Measurements from ENCODE around the gene COG2.
"Not testable (repeated sequence)": the region's sequence is repeated elsewhere in the genome, so short reads cannot be mapped to it uniquely, and the experiment has no call there.

COG2 gene

DNA sequence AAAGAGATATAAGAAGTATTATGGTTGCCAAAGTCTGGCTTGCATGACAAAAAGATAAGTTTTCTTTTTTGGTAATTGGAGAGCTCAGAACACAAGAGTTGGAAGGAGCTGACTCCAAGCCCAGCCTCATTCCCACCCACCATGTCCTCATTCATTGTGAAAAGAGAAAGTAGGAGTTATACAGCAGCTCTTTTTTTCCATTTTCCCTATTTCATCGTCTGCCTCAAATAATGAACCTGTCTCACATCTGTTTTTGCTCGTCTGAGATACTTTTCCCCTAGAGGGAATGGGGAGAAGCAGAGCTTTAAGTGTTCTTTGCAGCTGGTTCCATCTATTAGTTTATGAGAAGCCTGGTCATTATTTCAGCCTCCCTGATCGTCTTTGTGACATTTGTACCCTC, 36.9 kb downstream of the COG2 start:
- DNase-seq (ENCODE audit: low read depth in 2 of 2): no peak

- no peak for DNase-seq (ENCODE audit: low read depth in 2 of 2)
Measured at GRCh38 chr1:230679825-230680224, 37.5 kb downstream of the COG2 start.

DNA sequence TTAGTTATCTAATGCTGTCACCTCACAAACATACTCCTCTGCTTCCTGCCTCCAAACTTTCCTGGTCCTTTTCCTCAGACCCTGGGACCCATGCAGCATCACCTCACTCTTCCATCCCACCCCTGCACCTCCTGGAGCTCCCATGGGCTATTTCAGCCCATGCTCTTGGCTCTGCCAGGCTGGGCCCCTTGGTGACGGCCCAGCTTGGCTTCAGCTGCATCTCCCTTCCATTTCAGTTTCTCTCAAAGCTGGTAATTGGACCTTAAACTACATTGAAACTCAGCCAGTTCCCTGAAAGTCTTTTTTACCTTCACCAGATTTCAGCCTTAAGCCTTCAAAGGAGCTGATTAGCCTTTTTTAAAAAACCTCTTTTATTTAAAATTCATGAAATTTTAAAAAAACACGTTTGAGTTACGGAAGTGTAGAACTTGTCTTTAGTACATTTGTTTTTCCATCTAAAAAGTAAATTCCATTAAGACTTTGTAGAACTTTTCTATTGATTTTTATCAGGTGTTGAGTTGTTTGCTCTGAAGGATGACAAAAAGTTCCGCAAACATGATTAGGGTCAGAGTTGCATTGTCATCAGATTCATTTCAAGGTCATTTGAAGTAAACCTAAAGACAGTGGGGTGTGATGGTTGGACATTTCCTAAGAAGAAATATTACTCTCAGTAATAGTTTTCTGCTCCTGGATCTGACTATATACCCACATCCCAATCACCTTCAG, 38.2 kb downstream of the COG2 start:
- no peak for DNase-seq (ENCODE audit: low read depth in 2 of 2)

DNA sequence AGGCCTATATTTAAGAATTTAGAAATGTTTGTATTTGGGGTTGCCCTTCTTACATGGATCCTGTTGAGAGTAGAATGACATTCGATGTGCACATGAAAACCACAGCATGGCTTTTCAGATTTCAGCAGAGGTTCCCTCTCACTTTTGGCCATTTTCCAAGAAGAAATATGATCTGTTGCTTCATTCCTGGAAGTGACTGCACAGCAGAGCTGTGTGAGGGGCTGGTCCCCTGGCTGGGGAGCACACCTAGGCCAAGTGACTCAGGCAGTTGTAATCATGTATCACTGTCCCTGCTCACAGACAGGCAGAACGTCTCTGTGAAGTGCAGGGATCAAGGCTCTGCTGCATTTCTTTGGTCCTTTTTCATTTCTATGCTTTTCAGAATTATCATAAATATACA, 39.3 kb downstream of the COG2 start:
- DNase-seq (ENCODE audit: low read depth in 2 of 2): peak in 1 of 2 donors; percentile 8

DNA sequence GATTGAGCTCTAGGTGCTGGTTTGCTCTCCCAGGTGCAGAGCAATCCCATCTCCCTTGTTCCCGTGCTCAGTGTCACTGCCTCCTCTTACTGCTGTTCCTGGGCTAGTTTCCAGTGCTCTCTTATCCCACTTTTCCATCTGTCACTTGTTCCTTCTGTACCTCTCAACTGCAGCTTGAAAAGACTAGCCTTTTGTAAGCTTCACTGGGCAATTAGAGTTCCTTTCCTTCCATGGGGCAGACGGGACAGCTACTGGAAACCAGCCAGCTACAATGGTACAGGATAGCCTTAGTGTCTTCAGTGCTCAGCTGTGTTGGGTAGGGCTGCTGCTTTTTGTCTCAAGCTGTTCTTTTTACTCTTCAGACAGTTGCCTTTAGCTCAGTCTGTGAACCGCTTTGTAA, 40.0 kb downstream of the COG2 start:
- no peak for DNase-seq (ENCODE audit: low read depth in 2 of 2)

GRCh38 chr1:230682882-230683610, 40.8 kb downstream of the COG2 start:
- DNase-seq (ENCODE audit: low read depth in 2 of 2): no peak

GRCh38 chr1:230684146-230684545, 41.9 kb downstream of the COG2 start:
- DNase-seq (ENCODE audit: low read depth in 2 of 2): no peak

DNA sequence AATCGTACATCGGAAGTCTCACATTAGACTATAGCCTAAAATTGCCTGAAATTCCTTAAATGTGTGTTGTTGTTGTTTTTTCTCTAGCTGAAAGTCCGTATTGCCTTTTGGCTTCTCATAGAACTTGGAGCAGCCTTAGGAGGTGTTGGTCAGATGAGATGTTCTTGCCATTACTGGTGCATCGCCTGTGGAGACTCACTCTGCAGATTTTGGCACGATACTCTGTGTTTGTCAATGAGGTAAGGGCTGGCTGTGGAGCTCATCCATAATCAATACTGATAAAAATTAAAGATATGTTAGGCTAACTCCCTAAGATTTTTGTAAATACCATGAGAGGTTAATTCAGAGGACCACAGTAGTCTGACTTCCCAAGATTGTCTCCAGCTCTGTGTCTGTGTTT, 42.7 kb downstream of the COG2 start:
- DNase-seq (ENCODE audit: low read depth in 2 of 2): no peak

DNA sequence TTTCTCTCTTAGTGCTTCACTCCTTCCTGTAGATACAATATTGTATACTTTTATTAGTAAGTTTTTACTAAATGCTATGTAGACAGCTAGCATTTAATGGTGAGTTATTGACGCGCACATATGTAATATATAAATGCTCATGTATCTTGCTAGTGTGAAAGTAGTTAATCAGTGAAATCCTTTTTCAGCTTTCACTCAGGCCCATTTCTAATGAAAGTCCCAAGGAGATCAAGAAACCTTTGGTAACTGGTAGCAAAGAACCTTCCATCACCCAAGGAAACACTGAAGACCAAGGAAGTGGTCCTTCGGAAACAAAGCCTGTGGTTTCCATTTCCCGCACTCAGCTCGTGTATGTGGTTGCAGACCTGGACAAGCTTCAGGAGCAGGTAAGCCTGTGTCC, 44.5 kb downstream of the COG2 start:
- DNase-seq (ENCODE audit: low read depth in 2 of 2): no peak

GRCh38 chr1:230690101-230690500, 47.8 kb downstream of the COG2 start:
- no peak for DNase-seq (ENCODE audit: low read depth in 2 of 2)

DNA sequence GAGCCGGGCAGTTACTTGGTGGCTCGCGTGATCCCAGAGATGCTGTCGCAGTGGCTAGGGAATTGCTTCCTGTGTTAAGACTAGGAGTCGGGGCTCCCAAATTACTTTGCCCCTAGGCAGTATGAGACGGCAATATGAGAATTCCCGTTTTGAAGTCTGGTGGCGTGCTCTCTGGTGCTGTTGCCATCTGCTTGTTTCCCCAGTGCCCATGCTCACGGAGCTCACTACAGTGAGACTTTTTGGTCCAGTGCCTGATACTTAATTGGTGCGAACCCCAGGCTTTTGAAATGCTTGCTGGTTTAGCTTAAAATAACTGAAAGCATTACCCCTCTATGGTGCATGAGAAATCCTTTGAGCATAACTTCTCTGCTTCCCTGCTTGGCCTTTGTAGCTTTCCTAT, 49.3 kb downstream of the COG2 start:
- no peak for DNase-seq (ENCODE audit: low read depth in 2 of 2)

GRCh38 chr1:230693221-230693620, 50.9 kb downstream of the COG2 start:
- DNase-seq (ENCODE audit: low read depth in 2 of 2): no peak

- DNase-seq (ENCODE audit: low read depth in 2 of 2): no peak
Measured at GRCh38 chr1:230693777-230694176, 51.5 kb downstream of the COG2 start.

DNA sequence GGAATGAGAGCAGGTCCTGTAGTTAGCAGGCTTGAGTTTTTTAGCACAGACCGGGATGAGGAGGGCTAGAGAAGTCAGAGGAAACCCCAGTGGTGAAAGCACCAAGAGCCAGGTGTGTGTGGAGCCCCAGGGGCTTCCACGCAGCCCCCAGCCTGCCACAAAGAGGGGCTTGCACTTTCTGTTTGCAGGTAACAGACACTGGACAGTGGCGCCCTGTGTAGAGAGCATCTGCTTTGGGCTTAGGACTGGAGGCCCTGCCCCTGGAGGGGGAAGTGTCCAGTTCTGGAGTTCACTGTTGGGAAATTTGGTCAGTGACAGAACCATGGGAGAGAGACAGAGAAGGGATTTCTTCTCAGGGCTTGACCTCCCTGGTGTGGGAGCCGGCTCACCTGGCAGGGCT, 52.2 kb downstream of the COG2 start:
- no peak for DNase-seq (ENCODE audit: low read depth in 2 of 2)

DNA sequence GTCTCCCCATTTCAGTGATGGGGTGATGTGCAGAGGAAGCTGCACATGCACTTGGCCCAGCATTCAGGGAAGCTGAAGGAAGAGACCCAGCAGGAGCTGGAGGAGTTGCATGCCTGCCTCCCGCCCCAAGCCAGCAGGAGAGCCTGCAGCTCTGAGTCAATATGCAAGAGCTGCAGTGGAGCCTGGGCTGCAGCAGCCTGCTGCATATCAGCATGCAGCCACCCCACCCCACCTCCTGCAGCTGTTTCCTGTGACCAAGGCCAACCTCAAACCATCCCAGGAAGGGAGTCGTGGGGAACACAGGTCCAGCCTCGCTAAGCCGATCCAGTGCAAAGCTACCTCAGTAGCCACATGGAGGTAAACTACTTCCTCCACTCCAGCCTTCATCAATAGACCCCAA, 52.7 kb downstream of the COG2 start:
- no peak for DNase-seq (ENCODE audit: low read depth in 2 of 2)

GRCh38 chr1:230696218-230696617, 53.9 kb downstream of the COG2 start:
- no peak for DNase-seq (ENCODE audit: low read depth in 2 of 2)

- no peak for DNase-seq (ENCODE audit: low read depth in 2 of 2)
Measured at GRCh38 chr1:230696722-230697437, 54.6 kb downstream of the COG2 start.

DNA sequence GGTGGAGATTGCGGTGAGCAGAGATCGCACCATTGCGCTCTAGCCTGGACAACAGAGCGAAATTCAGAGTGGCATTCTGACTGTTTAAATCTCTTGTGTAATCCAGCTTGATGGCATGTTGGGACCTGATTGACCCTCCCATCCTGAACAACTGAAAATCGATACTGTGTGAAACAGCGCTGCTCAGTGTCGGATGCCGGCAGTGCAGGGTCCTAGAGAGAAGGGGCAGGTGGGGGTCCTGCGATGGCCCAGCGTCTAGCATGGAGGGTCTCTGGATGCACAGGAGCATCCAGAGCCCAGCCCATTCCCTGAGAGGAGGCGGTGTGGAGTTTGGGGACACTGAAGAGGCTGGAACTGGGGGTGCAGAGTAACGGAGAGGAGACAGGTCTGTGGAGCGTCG, 55.8 kb downstream of the COG2 start:
- no peak for DNase-seq (ENCODE audit: low read depth in 2 of 2)

DNA sequence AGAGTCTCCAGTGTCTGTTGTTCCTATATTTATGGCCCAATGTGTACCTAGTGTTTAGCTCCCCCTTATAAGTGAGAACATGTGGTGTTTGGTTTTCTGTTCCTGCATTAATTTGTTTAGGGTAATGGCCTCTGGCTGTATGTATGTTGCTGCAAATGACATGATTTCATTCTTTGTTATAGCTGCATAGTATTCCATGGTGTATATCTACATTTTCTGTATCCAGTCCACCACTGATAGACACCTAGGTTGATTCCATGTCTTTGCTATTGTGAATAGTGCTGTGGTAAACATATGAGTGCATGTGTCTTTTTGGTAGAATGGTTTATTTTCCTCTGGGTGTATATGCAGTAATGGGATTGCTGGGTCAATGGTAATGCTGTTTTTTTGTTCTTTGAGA, 56.7 kb downstream of the COG2 start:
- not testable (repeated sequence) for DNase-seq (ENCODE audit: low read depth in 2 of 2)

- no peak for DNase-seq (ENCODE audit: low read depth in 2 of 2)
Measured at GRCh38 chr1:230699716-230700115, 57.4 kb downstream of the COG2 start.

DNA sequence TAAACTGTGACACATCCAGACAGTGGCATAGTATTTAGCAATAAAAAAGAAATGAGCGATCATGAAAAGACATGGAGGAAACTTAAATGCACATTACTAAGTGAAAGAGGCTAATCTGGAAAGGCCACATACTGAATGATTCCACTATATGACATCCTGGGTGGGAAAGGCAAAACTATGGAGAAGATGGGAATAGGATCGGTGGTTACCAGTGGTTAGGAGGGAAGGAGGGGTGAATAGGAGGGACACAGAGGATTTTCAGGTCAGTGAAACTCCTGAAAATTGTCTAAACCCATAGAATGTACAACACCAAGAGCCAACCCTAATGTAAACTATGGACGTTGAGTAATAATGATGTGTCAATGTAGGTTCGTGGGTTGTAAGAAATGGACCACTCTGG, 57.9 kb downstream of the COG2 start:
- no peak for DNase-seq (ENCODE audit: low read depth in 2 of 2)

GRCh38 chr1:230701434-230701833, 59.2 kb downstream of the COG2 start:
- DNase-seq (ENCODE audit: low read depth in 2 of 2): no peak
